ENCODE data around the gene KCTD2.

GRCh38 chr17:75041656-75042280 lies 5.3 kb upstream of the KCTD2 start:
- TF ChIP-seq SP1 (IDR thresholded peaks at IDR 0.05) (no peak), CTBP1 (IDR thresholded peaks at IDR 0.05; ENCODE audit: borderline replicate concordance) (no peak), NFRKB (IDR thresholded peaks at IDR 0.05) (no peak), FOXM1 (IDR thresholded peaks at IDR 0.05; ENCODE audit: borderline replicate concordance) (no peak), HDGF (IDR thresholded peaks at IDR 0.05; ENCODE audit: borderline replicate concordance) (no peak), TARDBP (IDR thresholded peaks at IDR 0.05) (no peak), BHLHE40 (IDR thresholded peaks at IDR 0.05; ENCODE audit: borderline replicate concordance) (no peak), SUZ12 (IDR thresholded peaks at IDR 0.05) (no peak), ELF4 (IDR thresholded peaks at IDR 0.05) (no peak), LEF1 (IDR thresholded peaks at IDR 0.05; ENCODE audit: borderline replicate concordance) (no peak), FOXA1 (IDR thresholded peaks at IDR 0.05) (no peak), ZNF384 (IDR thresholded peaks at IDR 0.05) (no peak), FOXK2 (IDR thresholded peaks at IDR 0.05) (no peak), PKNOX1 (IDR thresholded peaks at IDR 0.05) (no peak)

Data from HEK293T (cell line).